Renal cortex interstitium (tissue), 11 donors: Measurements from ENCODE around the gene ELN. TPM values are rescaled to one million over a fixed set of nuclear protein-coding genes. Genes with fewer than 3 reads are reported as not detected.
"Not testable (repeated sequence)": the region's sequence is repeated elsewhere in the genome, so short reads cannot be mapped to it uniquely, and the experiment has no call there.

ENCODE experiments used
- DNase-seq, 11 donors: peaks; one replicate each; pipeline ENCODE4 v3.0.0-alpha.2; 2013; ENCODE audit warnings: low read depth in 9 of 11, low spot score in 4 of 11; ENCODE audit errors: extremely low read depth in 1 of 11
- polyA plus RNA-seq, 3 donors: library from polyadenylated mRNA; unstranded; fragments of 120-200 nt; gene quantifications; one replicate each; pipeline ENCODE4 v1.2.1, GENCODE V29; 2013; ENCODE audit not compliant: insufficient read length in 3 of 3

The ELN gene
- polyA plus RNA-seq, 3 donors: 42.8 to 95.7 (median 72.8) TPM

DNA sequence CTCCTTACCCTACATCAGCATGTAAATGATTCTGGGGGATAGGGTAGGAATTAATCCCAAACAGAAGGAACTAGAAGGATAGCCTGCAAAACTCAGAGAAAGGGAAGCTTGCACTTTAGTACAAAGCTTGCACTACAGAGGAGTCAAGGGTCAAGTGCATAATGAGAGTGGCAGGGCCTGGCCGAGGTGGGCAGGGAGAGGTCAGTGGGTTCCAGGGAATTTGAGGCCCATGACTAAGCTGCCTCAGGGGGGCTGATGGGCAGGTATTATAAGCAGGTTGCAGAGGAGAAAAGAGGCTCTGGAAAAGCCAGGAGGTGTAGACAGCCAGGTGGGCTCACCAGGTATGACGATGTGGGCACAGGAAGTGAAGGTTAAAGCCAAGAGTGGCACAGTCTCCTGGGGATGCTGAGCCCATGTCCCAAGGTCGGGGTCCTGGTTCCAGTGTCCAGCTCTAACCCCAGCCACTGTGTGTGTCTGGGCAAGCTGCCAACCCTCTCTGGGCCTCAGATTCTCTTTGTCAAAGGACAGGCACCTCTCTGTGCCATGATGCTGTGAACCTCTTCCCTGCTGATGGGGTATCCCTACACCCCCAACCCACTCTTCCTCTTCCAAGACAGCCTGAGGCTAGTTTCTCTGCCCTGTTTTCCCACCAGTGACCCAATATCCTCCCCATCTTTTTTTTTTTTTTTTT lies 32.0 kb upstream of the ELN start:
- no peak for DNase-seq

DNA sequence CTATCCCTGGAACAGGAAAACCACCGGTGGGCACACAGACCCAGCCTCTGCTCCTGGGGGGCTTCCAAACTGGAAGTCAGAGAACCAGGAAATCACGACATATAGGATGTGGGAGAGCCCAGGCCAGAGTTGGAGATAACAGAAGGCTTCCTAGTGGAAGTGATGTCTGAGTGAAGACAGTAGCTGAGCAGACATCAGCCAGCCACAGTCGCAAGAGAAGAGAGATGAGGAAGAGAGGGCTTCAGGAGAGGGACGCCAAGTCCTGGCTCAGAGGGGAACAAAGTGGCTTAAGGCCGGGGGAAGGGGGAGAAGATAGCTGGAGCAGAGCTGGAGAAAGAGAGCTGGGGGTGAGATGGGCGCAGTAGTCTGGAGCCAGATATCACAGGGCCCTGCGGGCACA lies 30.9 kb upstream of the ELN start:
- no peak for DNase-seq

DNA sequence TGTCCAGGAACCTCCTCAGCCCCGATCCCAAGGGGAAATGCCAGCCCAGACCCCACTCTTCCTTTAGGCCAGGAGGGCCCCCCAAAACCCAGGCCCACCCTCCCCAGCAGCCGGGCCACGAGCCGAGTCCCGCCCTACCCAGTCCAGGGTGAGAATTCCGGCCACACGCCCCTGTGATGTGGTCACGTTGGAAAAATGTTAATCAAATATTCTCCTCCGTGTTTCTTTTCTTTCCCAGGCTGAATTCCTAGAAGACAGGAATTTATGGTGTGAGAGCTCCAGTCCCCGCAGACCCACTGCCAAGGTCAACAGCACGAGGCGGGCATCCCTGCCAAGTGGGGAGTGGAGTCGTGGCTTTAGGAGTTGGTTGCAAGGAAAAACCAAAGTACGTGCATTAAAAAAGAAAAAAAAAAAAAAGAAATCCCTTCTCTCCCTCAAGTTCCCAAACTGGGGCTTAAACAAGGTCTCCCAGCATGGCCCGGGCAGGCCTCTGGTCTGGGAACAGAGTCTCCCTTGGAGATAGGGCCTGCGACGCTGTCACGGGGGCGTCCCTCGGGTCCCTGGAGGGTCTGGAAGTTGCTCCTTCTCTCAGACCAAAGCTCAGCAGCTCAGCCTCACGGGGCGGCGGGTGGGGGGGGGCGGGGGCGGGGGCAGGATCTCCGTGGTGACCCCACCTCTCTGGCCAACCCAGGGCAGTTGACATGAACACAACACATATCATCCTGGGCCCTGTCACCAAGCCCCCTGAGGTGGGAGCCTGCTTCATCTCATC lies 28.1 kb upstream of the ELN start:
- no peak for DNase-seq

DNA sequence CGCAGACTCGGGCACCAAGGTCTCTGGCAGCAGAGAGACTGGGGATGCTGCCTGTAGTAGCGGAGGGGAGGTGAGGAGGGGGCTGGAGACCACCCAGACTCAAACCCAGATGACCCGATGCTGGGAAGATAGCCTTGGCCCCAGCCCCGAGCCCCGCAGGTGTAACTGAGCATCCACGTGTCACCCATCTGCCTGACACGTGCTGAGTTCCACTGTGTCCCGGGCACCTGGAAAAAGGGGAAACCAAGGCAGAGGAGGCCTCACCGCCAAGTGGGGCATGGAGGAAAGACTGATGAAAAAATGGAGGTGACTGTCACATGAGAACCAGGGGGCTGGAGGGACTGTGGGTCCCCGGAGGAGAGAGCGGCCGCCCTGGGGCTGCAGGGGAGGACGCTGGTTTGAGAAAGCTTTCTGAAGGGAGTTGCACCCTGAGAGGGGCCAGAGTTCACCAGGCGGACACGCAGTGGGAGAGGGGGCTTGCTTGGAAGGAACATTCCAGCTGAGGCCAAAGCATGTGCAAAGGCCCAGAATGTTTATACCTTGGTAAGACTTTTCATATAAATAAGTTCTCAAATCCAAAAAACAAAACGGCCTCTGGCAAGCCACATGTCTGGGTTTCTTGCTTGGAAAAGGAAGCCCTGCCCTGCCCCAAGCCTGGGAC lies 27.4 kb upstream of the ELN start:
- no peak for DNase-seq

DNA sequence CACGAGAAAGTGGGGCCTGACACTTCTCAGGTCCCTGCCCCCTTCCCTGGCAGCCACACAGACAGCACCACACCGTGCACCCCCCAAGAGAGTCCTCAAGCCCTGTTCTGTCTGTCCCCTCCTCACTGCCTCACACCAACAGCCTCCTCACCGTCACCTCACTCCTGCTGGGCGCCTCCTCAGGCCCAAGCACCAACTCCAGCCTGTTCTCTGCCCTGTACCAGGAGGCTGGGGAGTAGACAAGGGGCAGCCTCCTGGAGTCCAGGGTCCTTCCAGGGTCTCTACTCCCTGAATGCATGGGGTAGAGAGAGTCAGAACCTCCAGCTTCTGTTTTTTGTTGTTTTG lies 26.9 kb upstream of the ELN start:
- DNase-seq: no peak

DNA sequence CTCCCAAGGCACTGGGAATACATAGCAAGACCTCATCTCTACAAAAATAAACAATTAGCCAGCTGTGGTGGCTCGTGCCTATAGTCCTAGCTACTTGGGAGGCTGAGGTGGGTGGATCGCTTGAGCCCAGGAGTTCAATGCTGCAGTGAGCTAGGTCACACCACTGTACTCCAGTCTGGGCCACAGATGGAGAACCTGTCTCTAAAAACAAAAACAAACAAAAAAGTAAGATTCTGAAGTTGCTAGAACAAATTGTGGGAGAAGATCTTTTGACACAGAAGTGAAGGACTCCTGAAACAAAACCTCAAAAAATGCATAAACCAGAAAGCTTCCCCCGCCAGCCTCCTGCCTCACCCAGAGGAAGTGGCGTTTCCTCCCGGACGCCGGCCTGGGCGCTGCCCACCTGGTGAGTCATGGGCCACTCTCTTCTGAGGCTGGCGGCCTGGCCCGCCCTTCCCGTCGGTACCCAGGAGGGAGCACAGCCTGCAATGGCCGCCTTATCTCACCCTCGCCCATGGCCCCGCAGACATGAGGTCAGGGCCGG lies 25.4 kb upstream of the ELN start:
- no peak for DNase-seq

DNA sequence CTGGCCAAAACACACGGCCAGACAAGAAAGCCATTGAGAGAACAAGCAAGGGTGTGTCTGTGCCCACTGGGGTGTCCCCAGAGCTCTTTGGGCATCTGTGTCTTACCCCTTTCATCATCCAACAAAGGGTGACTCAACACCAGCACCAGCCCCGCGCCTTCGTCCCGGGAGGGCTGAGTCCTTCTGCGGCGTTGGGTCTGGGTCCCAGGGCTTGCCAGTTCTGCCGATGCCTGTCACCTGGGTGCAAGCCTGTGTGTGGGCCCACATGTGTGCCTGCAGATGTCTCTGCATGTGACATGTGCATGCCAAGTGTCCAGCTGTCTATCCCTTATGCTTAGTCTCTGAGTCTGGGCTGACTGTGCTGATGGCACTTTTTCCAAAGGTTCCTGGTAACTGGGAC lies 24.4 kb upstream of the ELN start:
- DNase-seq: no peak

DNA sequence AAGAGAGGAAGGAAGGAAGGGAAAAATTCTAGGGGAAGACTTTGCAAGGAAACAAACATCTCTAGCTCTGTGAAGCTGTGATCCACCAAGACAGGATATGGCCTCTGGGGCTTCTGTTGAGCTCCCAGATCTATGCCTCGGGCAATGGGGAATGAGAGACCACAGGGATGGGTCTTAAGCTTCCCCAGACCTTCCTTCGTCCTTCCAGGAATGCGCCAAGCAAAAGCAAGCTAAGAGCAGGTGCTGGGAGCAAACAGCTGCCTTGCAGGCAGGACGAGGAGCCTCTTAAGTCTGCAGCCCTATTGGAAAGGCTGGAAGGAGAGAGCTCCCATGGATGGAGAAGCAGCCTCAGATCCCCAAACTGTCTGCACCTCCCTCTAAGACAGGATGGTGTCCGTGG lies 21.9 kb upstream of the ELN start:
- DNase-seq: no peak

DNA sequence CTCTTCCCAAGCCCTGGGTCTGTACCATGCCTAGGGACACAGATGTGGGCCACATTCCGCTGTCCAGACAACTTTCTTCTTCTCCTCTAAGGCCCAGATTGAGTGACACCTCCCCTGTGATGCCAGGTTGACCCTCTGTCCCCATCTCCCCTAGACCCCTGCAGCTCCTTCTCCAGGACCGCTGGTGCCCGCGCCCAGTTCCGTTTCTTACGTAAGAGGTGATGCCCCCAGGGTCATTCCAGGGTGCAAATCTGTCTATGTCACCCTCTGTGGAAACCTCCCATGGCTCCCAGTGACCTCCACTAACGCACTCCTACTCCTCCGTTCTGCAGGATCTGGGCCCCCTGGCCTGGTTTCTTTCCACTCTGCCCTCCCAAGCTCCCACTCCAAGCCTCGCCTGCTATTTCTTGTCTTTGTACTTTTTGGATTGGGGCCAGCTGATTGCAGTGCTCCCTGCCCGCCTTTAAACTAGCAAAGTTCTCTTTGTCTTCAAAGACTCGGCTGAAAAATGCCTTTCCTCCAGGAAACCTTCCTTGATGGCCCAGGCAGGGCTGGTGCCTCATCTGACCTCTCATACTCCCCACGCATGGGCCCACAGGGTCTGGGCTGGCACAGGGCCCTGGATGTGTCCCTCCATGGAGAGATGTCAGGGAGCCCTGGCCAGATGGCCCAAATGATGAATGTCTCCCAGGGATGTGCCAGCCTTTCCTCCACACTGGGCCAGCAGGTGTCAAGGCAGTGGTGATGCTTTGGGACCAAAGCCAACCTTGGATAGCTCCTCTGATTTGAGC lies 21.3 kb upstream of the ELN start:
- no peak for DNase-seq

DNA sequence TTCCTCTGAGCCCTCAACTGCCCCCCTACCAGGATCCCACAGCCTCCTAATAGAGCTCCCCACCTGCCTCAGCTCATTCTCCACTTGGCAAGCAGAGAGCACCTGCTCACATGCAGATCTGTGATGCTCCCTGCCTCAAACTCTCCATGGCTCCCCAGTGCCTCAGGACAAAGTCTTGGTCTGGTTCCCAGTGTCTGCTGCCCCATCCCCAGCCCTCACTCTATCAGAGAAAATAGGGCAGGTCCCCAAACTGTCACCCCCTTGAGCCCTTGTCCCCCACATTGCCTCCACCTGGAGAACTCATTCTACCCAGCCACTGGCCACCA lies 20.8 kb upstream of the ELN start:
- no peak for DNase-seq

DNA sequence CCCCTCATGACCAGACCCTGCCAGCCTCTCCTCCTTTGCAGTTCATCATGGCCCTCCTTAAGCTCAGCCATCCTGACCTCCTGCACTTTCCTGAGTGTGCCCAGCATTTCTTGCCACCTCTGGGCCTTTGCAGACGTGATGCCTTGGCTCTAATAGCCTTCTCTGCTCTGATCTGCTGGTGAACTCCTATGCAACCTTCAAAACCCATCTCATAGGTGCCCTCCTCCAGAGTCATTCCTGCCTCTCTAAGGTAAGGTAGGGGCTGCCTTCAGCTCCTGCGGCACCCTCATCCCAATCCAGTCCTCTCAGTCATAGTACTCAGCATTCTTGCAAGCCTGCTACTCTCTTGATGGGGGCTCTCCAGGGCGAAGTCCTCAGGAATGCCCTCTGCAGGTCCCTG lies 19.3 kb upstream of the ELN start:
- DNase-seq: no peak

DNA sequence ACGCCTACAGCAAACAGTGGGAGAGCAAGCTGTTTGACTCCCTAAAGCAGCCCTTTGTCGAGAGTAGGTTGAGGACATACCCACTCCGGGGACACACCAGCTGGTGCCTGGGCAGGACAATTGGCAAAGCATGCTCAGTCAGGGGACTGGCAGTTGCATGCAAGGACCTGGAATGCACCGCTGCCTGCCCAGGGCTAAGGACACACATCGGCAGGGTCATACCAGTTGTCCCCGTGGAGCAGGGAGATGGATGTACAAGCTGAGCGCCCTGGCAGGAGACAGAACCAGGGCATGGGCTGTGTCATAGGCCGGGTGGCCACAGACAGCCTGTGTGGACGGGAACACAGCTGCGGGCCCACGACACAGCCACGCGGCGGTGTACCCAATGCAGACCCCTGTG lies 18.3 kb upstream of the ELN start:
- DNase-seq: no peak

DNA sequence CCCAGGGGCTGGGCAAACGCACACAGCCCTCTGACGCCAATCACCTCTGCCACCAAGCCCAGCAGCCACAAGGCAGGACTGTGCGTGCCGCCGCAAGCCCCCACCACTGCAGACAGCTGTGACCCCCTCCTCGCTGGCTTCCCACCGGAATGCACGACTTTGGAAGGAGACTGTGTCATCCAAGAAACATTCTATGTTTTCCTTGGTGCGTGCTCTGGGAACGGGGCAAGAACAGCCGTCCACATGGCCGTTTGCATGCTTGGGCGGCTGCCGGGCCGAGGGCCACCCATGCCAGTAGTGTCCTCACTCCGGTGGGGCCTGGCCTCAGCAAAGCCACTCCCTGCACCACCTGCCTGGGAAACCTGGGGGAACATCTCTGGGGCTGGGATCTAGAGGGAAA lies 17.6 kb upstream of the ELN start:
- DNase-seq: no peak

DNA sequence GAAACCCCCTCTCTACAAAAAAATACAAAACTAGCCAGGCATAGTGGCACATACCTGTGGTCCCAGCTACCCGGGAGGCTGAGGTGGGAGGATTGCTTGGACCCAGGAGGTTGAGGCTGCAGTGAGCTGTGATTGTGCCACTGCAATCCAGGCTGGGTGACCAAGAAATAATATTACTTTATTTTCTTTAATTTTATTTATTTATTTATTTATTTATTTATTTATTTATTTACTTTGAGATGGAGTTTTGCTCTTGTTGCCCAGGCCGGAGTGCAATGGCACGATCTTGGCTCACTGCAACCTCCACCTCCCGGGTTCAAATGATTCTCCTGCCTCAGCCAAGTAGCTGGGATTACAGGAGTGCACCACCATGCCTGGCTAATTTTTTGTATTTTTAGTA lies 16.6 kb upstream of the ELN start:
- not testable (repeated sequence) for DNase-seq

DNA sequence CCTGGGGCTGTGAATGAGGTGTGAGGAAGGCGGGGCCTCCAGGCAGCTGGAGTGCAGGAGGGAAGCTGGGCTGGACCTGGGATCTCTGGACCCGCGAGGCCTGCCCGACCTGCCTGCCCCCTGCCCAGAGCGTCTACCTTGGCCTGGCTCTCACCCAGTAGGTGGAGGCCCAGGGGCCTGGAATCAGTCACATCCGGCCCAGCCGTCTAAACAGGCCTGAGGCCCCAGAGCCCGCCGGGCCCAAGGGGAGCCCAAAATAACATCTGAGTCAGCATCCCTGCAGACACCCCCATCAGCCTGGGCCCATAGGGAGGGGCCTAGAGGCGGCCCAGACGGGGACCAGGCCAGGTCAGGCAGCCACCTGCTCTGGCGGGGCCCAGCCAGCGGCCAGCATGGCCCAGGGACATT lies 15.1 kb upstream of the ELN start:
- DNase-seq: no peak

DNA sequence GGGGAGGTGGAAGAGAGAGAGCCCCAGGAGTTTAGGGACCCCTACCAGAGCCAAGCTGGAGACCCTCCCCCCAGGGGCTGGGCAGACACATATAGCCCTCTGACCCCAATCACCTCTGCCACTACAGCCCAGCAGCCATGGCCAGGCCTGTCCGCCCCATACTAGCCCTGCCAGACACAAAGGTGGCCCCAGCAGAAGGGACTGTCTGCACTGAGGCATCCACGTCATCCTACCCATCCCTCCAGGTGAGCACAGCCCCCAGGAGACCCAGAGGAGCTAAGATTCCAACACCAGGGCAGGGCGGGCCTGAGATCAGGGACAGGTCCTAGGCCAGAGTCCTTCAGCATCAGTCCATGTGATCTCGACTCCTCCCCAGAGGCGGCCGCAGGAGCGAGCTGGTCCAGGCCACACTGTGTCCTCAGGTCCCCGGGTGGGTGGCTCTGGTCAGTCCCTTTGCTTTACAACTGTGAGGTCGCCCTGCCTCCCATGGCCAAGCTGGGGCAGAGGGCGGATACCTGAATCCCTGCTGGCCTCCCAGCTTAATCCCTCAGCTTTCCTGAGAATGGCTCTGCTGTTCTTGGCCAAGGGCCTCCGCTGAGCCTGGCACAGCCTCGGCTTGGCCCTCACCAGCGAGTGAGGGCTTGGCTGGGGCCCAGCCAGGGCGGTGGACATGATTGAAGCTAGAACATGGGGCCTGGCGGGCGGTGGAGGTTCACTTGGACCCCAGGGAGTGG lies 14.3 kb upstream of the ELN start:
- no peak for DNase-seq

DNA sequence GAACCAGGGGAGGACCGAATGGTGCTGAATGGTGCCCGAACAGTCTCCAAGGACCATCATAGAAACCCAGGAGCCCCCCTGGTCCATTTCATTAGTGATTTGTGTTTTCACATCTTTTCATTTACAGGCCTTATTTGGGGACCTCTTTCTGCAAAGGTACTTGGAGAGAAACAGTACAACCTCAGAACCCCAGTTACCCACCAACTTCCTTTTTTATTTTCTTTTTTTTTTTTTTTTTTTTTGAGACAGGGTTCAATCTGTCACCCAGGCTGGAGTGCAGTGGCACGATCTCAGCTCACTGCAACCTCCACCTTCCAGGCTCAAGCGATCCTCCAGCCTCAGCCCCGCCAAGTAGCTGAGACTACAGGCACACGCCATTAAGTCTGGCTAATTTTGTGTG lies 13.0 kb upstream of the ELN start:
- no peak for DNase-seq

DNA sequence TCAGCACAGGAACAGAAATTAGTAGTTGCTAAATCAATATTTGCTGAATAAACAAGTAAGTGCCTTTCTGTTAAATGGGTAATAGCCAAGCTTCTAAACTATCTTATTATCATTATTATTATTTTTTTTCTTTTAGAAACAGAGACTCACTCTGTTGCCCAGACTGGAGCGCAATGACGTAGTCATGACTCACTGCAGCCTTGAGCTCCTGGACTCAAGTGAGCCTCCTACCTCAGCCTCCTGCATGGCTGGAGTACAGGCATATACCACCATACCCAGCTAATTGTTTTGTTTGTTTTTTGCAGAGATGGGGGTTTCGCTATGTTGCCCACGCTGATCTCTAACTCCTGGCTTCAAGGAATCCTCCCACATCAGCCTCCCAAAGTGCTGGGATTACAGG lies 12.3 kb upstream of the ELN start:
- DNase-seq: no peak

DNA sequence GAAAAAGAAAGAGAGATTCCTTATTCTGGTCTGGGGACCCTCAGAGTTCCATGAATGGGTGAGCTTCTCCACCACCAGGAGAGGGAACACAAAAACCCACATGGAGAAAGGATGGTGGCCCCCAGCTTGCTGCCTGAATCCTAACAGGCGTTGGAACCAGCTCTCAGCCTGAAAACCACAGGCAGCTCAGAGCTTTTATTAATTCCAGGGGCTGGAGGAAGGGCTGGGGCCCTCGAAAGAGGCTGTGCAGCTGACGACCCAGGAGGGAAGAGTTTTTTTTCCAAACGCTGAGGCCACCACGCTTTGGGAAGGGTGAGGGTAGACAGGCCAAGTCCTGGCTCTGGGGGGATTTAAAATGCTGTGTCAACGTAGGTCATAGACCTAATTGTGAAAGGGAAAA lies 10.8 kb upstream of the ELN start:
- no peak for DNase-seq
